GM12865 (cell line): ENCODE measurements around the gene DHX9.

Experiments used
- DNase-seq: peaks from one replicate; pipeline ENCODE4 v3.0.0; 2010; ENCODE audit warnings: low read depth
- H3K4me3 ChIP-seq: 2 replicates; pipeline ENCODE4 v1.5.1; 2011; ENCODE audit warnings: mild to moderate bottlenecking, low read depth, low read length, control low read depth
- CTCF ChIP-seq: IDR thresholded peaks from 2 replicates; pipeline ENCODE4 v1.5.1; 2011; ENCODE audit warnings: low read length, control low read depth, low read depth, inconsistent platforms; ENCODE audit not compliant: insufficient read depth; ENCODE audit errors: missing control alignments

The DHX9 gene

GRCh38 chr1:182816863-182817262 is 22.3 kb upstream of the DHX9 start:
- no peak for TF ChIP-seq CTCF
- DNase-seq, result no peak
- H3K4me3 ChIP-seq, result no peak overlapping the region

- TF ChIP-seq CTCF, result no peak
- DNase-seq, result no peak
- H3K4me3 ChIP-seq, result no peak overlapping the region
Measured at GRCh38 chr1:182817802-182818201, 21.3 kb upstream of the DHX9 start.

- H3K4me3 ChIP-seq, result no peak overlapping the region
- no peak for TF ChIP-seq CTCF
- no peak for DNase-seq
Measured at GRCh38 chr1:182823220-182823619, 15.9 kb upstream of the DHX9 start.

- H3K4me3 ChIP-seq, result no peak overlapping the region
- peak; percentile 20 for DNase-seq
- no peak for TF ChIP-seq CTCF
Measured at GRCh38 chr1:182826892-182827291, 12.3 kb upstream of the DHX9 start.

DNA sequence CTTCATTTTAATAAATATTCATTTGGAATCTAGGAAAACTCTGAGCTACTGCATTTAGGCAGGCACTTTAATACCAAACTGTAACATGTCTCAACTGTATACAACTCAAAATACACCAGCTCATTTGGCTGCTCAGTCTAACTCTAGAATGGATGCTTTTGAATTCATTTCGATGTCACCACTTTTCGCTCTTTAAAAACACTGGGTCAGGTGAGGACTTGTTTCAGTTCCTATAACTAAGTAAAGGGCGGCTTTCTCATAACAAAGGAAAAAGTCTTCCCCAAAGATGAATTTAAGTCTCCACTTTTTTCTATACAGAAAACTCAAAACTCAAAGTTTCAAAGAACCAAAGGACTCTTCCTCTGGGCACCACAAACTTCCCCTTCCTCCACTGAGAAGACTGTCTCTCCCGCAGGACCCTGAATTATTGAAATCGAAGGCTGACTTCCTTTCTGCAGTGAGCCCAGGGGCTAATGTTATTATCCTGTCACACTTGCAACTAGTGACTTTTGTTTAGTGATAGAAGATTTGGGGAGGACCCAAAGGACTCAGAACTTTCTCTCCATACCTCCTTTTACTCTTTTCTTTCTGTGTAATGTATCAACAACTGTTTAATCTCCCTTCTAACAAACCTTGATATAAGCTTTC is 9.7 kb upstream of the DHX9 start:
- no peak overlapping the region for H3K4me3 ChIP-seq
- DNase-seq, result peak; percentile 23

DNA sequence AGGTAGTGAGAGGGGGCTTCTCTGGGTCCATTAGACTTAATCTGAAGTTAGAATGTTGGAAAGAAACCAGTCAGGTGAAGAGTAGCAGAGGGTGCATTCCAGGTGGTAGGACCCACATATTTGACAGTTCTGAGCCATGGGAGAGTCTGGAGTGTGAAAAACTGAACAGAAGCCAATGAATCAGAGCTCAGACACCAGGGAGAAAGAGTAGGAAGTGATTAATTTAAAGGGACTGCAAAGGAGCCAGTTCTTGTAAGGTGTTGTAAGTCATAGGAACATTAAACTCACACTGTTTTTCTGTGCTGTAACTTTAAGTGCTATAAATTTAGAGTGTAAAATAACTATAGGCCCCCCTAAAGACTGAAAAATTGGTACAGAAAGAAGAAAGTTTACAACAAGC is 5.9 kb upstream of the DHX9 start:
- TF ChIP-seq CTCF, result no peak
- no peak for DNase-seq
- no peak overlapping the region for H3K4me3 ChIP-seq

More for the DNA sequence above, 9.7 kb upstream of the DHX9 start:
- TF ChIP-seq CTCF, result no peak

DNA sequence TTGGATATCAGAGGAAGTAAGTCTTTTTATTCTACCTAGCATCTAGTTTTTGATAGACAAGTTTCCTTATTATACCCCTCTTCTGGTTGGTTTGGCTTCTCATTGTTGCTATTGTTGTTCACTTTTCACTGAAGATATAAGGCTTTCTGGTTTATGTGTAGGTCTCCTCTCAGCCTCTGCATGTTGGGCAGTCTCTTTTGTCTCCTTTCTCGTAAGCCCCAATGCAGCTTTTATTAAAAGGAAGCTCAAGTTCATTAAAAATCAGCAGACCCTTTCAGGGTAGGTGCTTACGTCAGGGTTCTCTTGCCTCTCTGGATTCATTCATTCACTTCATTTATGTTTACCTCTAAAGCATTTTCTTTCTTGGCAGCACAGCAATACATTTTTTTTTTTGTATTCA is 4.8 kb upstream of the DHX9 start:
- no peak for TF ChIP-seq CTCF
- no peak for DNase-seq
- no peak overlapping the region for H3K4me3 ChIP-seq
